Right lobe of liver (tissue), 6 donors: Measurements from ENCODE around the gene SEC63. TPM values are rescaled to one million over a fixed set of nuclear protein-coding genes. Genes with fewer than 3 reads are reported as not detected.
A peak's percentile ranks its signal among the peaks of the same experiment; 100 is the strongest.

Experiments used
- ATAC-seq, 4 donors: fragments of 200-7000 bp; cut with Tn5 transposase; one replicate each; pipeline ENCODE4 v1.9.1; 2020; ENCODE audit warnings: mild to moderate bottlenecking in 4 of 4, moderate library complexity in 4 of 4
- DNase-seq, 3 donors: peaks; one replicate each; pipeline ENCODE4 v3.0.0-alpha.2; 2020
- H3K27ac ChIP-seq, 3 donors: fragments of 200-600 bp; one replicate each; pipeline ENCODE4 v1.8.0; 2022
- H3K27me3 ChIP-seq, 2 donors: fragments of 200-600 bp; one replicate each; pipeline ENCODE4 v1.8.0; 2022
- H3K36me3 ChIP-seq, 4 donors: fragments of 200-600 bp; sonication (generic) in 1 of 4; one replicate each; pipeline versions ENCODE4 v1.5.1 to v1.8.0; 2017 to 2022; ENCODE audit warnings: control low read depth in 1 of 4
- H3K4me1 ChIP-seq, 4 donors: fragments of 200-600 bp; sonication (generic) in 1 of 4; one replicate each; pipeline versions ENCODE4 v1.5.1 to v1.8.0; 2017 to 2022; ENCODE audit warnings: control low read depth in 1 of 4
- H3K4me3 ChIP-seq, 3 donors: fragments of 200-600 bp; one replicate each; pipeline ENCODE4 v1.8.0; 2022
- H3K9me3 ChIP-seq, 4 donors: fragments of 200-600 bp; sonication (generic) in 1 of 4; one replicate each; pipeline versions ENCODE4 v1.5.1 to v1.8.0; 2017 to 2022; ENCODE audit warnings: control low read depth in 1 of 4
- CTCF ChIP-seq, 4 donors: fragments of 200-600 bp in 3 of 4; fragments of 450-650 bp in 1 of 4; IDR thresholded peaks; one replicate each; pipeline versions ENCODE4 v1.5.1 to v1.8.0; 2016 to 2022; ENCODE audit warnings: antibody characterized with exemption in 4 of 4, mild to moderate bottlenecking in 2 of 4
- POLR2A ChIP-seq: fragments of 450-650 bp; IDR thresholded peaks from one replicate; pipeline ENCODE4 v1.6.1; 2017; ENCODE audit warnings: antibody characterized with exemption, mild to moderate bottlenecking
- WGBS: methylation state at CpG from one replicate; pipeline ENCODE4 v1.1.6; 2018; ENCODE audit warnings: low coverage, low lambda C conversion rate; ENCODE audit not compliant: insufficient coverage; ENCODE audit errors: missing lambda C conversion rate; 5-methylcytosine and 5-hydroxymethylcytosine counted together
- intact Hi-C, 2 donors: fragments of 100-400 bp; cut with DNase I; formaldehyde crosslinking; loops; one replicate each; pipeline versions ENCODE4 v1.11.2 to v1.14.1; 2022
- total RNA-seq, 6 experiments: library from RNA; depleted of rRNA in 2 of 6; stranded (reverse); fragments of >200 nt in 2 of 6; fragmentation: NEBNext Ultra II Directional in 3 of 6; extraction: Animal tissue kit (Norgen Biotek cat#: 25700) in 3 of 6; gene quantifications; one replicate each; pipeline versions ENCODE4 v1.1.0 to v1.2.4, GENCODE V29; 2016 to 2023
- donor health status: DM: no; HTN: yes; CAD: no.
- donor health status: DM: no; HTN: no; CAD: no.
- donor health status: DM: no; HTN: no; CAD: no.
- donor health status: DM: no; HTN: yes; CAD: no.
- donor health status: DM: no; HTN: yes; CAD: no.

SEC63 gene
- total RNA-seq, 6 experiments from 2014 or later, result 22.7 to 81.9 (median 66.8) TPM

GRCh38 chr6:107976155-107976783, 18.3 kb upstream of the SEC63 start:
- no peaks in the 10 kb centered on the region for H3K27me3 ChIP-seq
- ATAC-seq (no peak), DNase-seq (no peak)
- WGBS, result 63% methylated on average over 4 of the region's 4 CpGs
- no peak overlapping the region for H3K27ac ChIP-seq
- H3K9me3 ChIP-seq, result no peaks in the 10 kb centered on the region
- no peaks in the 10 kb centered on the region for H3K36me3 ChIP-seq
- H3K4me3 ChIP-seq, result no peak overlapping the region
- intact Hi-C loops, result loop anchor here (10.0 kb wide), 2 partner anchors 79 to 549 kb away; no protein-coding TSS in a partner anchor
- TF ChIP-seq CTCF (IDR thresholded peaks at IDR 0.05) (no peak), POLR2A (no peak)
- H3K4me1 ChIP-seq, result no peaks in the 10 kb centered on the region

- no peaks in the 10 kb centered on the region for H3K36me3 ChIP-seq
- no peak overlapping the region for H3K4me3 ChIP-seq
- no peak overlapping the region for H3K27ac ChIP-seq
- peaks cover 0 to 6% (median 0%) of the 10 kb centered on the region in 4 donors for H3K4me1 ChIP-seq
- TF ChIP-seq POLR2A (no peak), CTCF (IDR thresholded peaks at IDR 0.05) (no peak)
- intact Hi-C loops, result loop anchor here (10.0 kb wide), 2 partner anchors 81 to 551 kb away; no protein-coding TSS in a partner anchor
- no peaks in the 10 kb centered on the region for H3K27me3 ChIP-seq
- H3K9me3 ChIP-seq, result no peaks in the 10 kb centered on the region
- ATAC-seq (no peak), DNase-seq (no peak)
- WGBS, result 83% methylated on average over 1 of the region's 4 CpGs
Observed at GRCh38 chr6:107973594-107973993, 15.6 kb upstream of the SEC63 start.

GRCh38 chr6:107972413-107973096, 14.5 kb upstream of the SEC63 start:
- 69% methylated on average over 8 of the region's 8 CpGs for WGBS
- DNase-seq, result no peak
- TF ChIP-seq CTCF (IDR thresholded peaks at IDR 0.05) (no peak), POLR2A (no peak)
- peaks cover 0 to 6% (median 0%) of the 10 kb centered on the region in 4 donors for H3K4me1 ChIP-seq
- no peak overlapping the region for H3K27ac ChIP-seq
- H3K4me3 ChIP-seq, result no peak overlapping the region
- intact Hi-C loops, result loop anchor here (10.0 kb wide), 2 partner anchors 82 to 552 kb away; no protein-coding TSS in a partner anchor
- ATAC-seq, result no peak
- H3K36me3 ChIP-seq, result no peaks in the 10 kb centered on the region
- H3K27me3 ChIP-seq, result no peaks in the 10 kb centered on the region
- no peaks in the 10 kb centered on the region for H3K9me3 ChIP-seq

- intact Hi-C loops, result loop anchor here (10.0 kb wide), 2 partner anchors 84 to 554 kb away; no protein-coding TSS in a partner anchor
- peaks cover 0 to 6% (median 0%) of the 10 kb centered on the region in 4 donors for H3K4me1 ChIP-seq
- no peaks in the 10 kb centered on the region for H3K36me3 ChIP-seq
- peak in 1 of 3 donors; percentile 17 for DNase-seq
- no peak overlapping the region for H3K4me3 ChIP-seq
- no peak for TF ChIP-seq CTCF (IDR thresholded peaks at IDR 0.05)
- no peak for TF ChIP-seq POLR2A
- WGBS, result 90% methylated on average over 3 of the region's 6 CpGs
- no peaks in the 10 kb centered on the region for H3K27me3 ChIP-seq
- no peaks in the 10 kb centered on the region for H3K9me3 ChIP-seq
- H3K27ac ChIP-seq, result no peak overlapping the region
- ATAC-seq, result no peak
Observed at GRCh38 chr6:107971181-107971580, 13.2 kb upstream of the SEC63 start.
